Left ventricle myocardium inferior (tissue), 1 donor: ENCODE data around the gene ATP6V0D1. TPM values are rescaled to one million over a fixed set of nuclear protein-coding genes. Genes with fewer than 3 reads are reported as not detected.

Experiments
- DNase-seq: peaks from one replicate; pipeline ENCODE4 v3.0.0-alpha.2; 2020
- H3K27ac ChIP-seq: fragments of 200-600 bp; replicated peaks from 2 replicates; pipeline ENCODE4 v1.8.0; 2021
- H3K27me3 ChIP-seq: fragments of 200-600 bp; 2 replicates; pipeline ENCODE4 v1.8.0; 2021; ENCODE audit warnings: low read depth
- H3K36me3 ChIP-seq: fragments of 200-600 bp; 2 replicates; pipeline ENCODE4 v1.8.0; 2021
- H3K4me1 ChIP-seq: fragments of 200-600 bp; 2 replicates; pipeline ENCODE4 v1.8.0; 2021
- H3K4me3 ChIP-seq: fragments of 200-600 bp; 2 replicates; pipeline ENCODE4 v1.8.0; 2021; ENCODE audit warnings: mild to moderate bottlenecking, moderate library complexity
- H3K9me3 ChIP-seq: fragments of 200-600 bp; replicated peaks from 2 replicates; pipeline ENCODE4 v1.8.0; 2021
- CTCF ChIP-seq: fragments of 200-600 bp; IDR thresholded peaks from 2 replicates; pipeline ENCODE4 v1.8.0; 2021; ENCODE audit warnings: antibody characterized with exemption, mild to moderate bottlenecking, borderline replicate concordance
- intact Hi-C: fragments of 100-400 bp; cut with micrococcal nuclease; formaldehyde crosslinking; loops from one replicate; pipeline ENCODE4 v1.11.0; 2022
- total RNA-seq: library from RNA; stranded (reverse); fragmentation: NEBNext Ultra II Directional; extraction: Animal tissue kit (Norgen Biotek cat#: 25700); gene quantifications from one replicate; pipeline ENCODE4 v1.2.1, GENCODE V29; 2021
- donor health status: DM: no; HTN: yes; CAD: no; lungs with severe emphysema.

The ATP6V0D1 gene
- total RNA-seq, 1 donor from 2014 or later, result 65.8 TPM

GRCh38 chr16:67412294-67412693 is 68.7 kb downstream of the ATP6V0D1 start:
- DNase-seq, result no peak
- H3K27ac ChIP-seq, result no peak overlapping the region
- TF ChIP-seq CTCF, result no peak
- intact Hi-C loops, result no loop called here
- no peaks in the 10 kb centered on the region for H3K9me3 ChIP-seq
- H3K4me1 ChIP-seq, result peaks cover 40% of the 10 kb centered on the region
- no peak overlapping the region for H3K4me3 ChIP-seq
- H3K27me3 ChIP-seq, result no peaks in the 10 kb centered on the region
- H3K36me3 ChIP-seq, result no peaks in the 10 kb centered on the region

- Histone ChIP-seq H3K27me3 (no peaks in the 10 kb centered on the region), H3K9me3 (no peaks in the 10 kb centered on the region), H3K4me1 (peaks cover 42% of the 10 kb centered on the region), H3K27ac (no peak overlapping the region), H3K36me3 (no peaks in the 10 kb centered on the region), H3K4me3 (no peak overlapping the region)
- no peak for DNase-seq
- TF ChIP-seq CTCF, result no peak
- intact Hi-C loops, result no loop called here
These were observed 69.6 kb downstream of the ATP6V0D1 start for GRCh38 chr16:67411339-67411738.

DNA sequence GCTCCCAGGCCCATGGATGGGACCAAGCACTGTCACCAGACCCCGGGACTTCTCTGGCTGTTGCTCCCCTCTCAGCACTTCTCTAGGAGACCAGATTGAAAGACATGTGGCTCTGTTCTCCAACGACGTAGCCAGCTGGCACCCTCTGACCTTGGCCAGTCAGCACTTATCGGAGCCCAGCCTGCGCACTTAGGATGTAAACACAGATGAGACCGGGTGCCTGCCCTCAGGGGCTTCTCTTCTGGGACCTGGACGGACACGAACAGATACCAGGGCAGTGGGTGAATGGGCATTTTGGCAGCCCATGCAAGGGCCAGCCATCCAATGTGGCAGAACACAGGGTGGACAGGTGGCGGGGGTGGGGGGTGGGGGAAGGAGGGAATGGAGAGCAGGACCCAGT is 71.3 kb downstream of the ATP6V0D1 start:
- H3K36me3 ChIP-seq, result no peaks in the 10 kb centered on the region
- intact Hi-C loops, result no loop called here
- H3K27me3 ChIP-seq, result no peaks in the 10 kb centered on the region
- H3K4me1 ChIP-seq, result peaks cover 41% of the 10 kb centered on the region
- no peaks in the 10 kb centered on the region for H3K9me3 ChIP-seq
- no peak for DNase-seq
- no peak for TF ChIP-seq CTCF
- no peak overlapping the region for H3K4me3 ChIP-seq
- H3K27ac ChIP-seq, result no peak overlapping the region

DNA sequence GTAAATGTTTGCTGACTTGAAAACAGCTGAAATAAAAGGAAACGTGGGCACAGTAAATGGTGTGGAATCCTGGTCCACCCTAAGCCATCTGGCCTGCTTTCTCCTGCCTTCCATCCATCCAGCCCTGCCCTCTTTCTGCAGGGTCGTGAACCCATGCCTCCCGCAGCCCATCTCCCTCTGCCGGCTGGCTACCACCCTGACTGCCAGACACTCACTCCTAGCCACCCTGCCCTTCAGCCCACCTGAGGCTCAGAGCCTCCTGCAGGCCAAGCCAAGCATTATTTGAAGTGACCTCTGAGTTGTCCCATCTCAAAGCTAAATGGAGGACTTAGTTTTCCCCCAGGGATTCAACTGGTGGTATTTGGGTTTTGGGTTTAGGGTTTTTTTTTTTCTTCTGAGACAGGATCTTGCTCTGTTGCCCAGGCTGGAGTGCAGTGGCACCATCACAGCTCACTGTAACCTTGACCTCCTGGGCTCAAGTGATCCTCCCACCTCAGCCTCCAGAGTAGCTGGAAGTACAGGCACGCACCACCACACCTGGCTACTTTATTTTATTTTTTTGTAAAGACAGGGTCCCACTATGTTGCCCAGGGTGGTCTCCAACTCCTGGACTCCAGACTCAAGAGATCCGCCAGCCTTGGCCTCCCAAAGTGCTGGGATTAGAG is 73.0 kb downstream of the ATP6V0D1 start:
- Histone ChIP-seq H3K4me3 (no peak overlapping the region), H3K27me3 (no peaks in the 10 kb centered on the region), H3K9me3 (no peaks in the 10 kb centered on the region), H3K36me3 (no peaks in the 10 kb centered on the region), H3K4me1 (peaks cover 42% of the 10 kb centered on the region), H3K27ac (no peak overlapping the region)
- intact Hi-C loops, result no loop called here
- no peak for DNase-seq
- TF ChIP-seq CTCF, result no peak

- DNase-seq, result no peak
- Histone ChIP-seq H3K4me3 (no peak overlapping the region), H3K27me3 (no peaks in the 10 kb centered on the region), H3K4me1 (peaks cover 42% of the 10 kb centered on the region), H3K9me3 (no peaks in the 10 kb centered on the region), H3K27ac (peak overlapping the region; percentile 77), H3K36me3 (no peaks in the 10 kb centered on the region)
- no peak for TF ChIP-seq CTCF
- intact Hi-C loops, result no loop called here
These were observed 73.7 kb downstream of the ATP6V0D1 start for GRCh38 chr16:67407176-67407787.
